GM19372 (cell line): ENCODE data around the gene FAM20C.

Experiments
- ATAC-seq: cut with Tn5 transposase; IDR thresholded peaks from one replicate; pipeline ENCODE4 v1.9.1; 2021; ENCODE audit warnings: mild to moderate bottlenecking, low read depth, moderate library complexity; ENCODE audit not compliant: unreplicated experiment

The FAM20C gene

GRCh38 chr7:191981-192649 lies at the start of gene FAM20C:
TSS of gene FAM20C (plus strand) at chr7:192571. CDS start at chr7:193200, 629 bp downstream.
- ATAC-seq: no peak

- no peak for ATAC-seq
Observed at GRCh38 chr7:143145-143751, 49.1 kb upstream of the FAM20C start.

- ATAC-seq: no peak
Observed at GRCh38 chr7:143811-144453, 48.4 kb upstream of the FAM20C start.

- no peak for ATAC-seq
Observed at GRCh38 chr7:144454-144826, 47.9 kb upstream of the FAM20C start.

GRCh38 chr7:145863-146262 lies 46.5 kb upstream of the FAM20C start:
- no peak for ATAC-seq

- ATAC-seq: no peak
Observed at GRCh38 chr7:148543-148931, 43.8 kb upstream of the FAM20C start.

GRCh38 chr7:148932-149790 lies 43.2 kb upstream of the FAM20C start:
- ATAC-seq: peak; percentile 94

- ATAC-seq: peak; percentile 2
Observed at GRCh38 chr7:149791-150636, 42.4 kb upstream of the FAM20C start.

- no peak for ATAC-seq
Observed at GRCh38 chr7:150811-151221, 41.6 kb upstream of the FAM20C start.

- ATAC-seq: no peak
Observed at GRCh38 chr7:151346-152050, 40.9 kb upstream of the FAM20C start.

GRCh38 chr7:152702-153391 lies 39.5 kb upstream of the FAM20C start:
- ATAC-seq: no peak

- ATAC-seq: no peak
Observed at GRCh38 chr7:153604-154003, 38.8 kb upstream of the FAM20C start.

GRCh38 chr7:154096-154799 lies 38.1 kb upstream of the FAM20C start:
- no peak for ATAC-seq

- no peak for ATAC-seq
Observed at GRCh38 chr7:155469-155900, 36.9 kb upstream of the FAM20C start.

- no peak for ATAC-seq
Observed at GRCh38 chr7:156111-157007, 36.0 kb upstream of the FAM20C start.

GRCh38 chr7:157008-157310 lies 35.4 kb upstream of the FAM20C start:
- no peak for ATAC-seq

- ATAC-seq: no peak
Observed at GRCh38 chr7:157771-158625, 34.4 kb upstream of the FAM20C start.
